HG02588 (cell line): ENCODE data around the gene RIIAD1.

Experiments used
- ATAC-seq: cut with Tn5 transposase; IDR thresholded peaks from one replicate; pipeline ENCODE4 v1.9.1; 2021; ENCODE audit warnings: mild to moderate bottlenecking, moderate library complexity; ENCODE audit not compliant: unreplicated experiment

Gene RIIAD1

GRCh38 chr1:151710187-151710840, 11.0 kb upstream of the RIIAD1 start:
- no peak for ATAC-seq

GRCh38 chr1:151711044-151711800, 10.1 kb upstream of the RIIAD1 start:
- ATAC-seq: no peak

GRCh38 chr1:151711951-151712350, 9.4 kb upstream of the RIIAD1 start:
- no peak for ATAC-seq

- no peak for ATAC-seq
Observed at GRCh38 chr1:151713044-151713443, 8.3 kb upstream of the RIIAD1 start.

- ATAC-seq: no peak
Observed at GRCh38 chr1:151713874-151714273, 7.4 kb upstream of the RIIAD1 start.

GRCh38 chr1:151714820-151715725, 6.2 kb upstream of the RIIAD1 start:
- no peak for ATAC-seq

- ATAC-seq: no peak
Observed at GRCh38 chr1:151715726-151716404, 5.5 kb upstream of the RIIAD1 start.

GRCh38 chr1:151716405-151716762, 4.9 kb upstream of the RIIAD1 start:
- ATAC-seq: no peak

GRCh38 chr1:151716771-151717631, 4.3 kb upstream of the RIIAD1 start, which contains the start of gene CELF3:
Gene CELF3 (minus strand): TSS chr1:151716803. CDS start chr1:151716020, 783 bp downstream.
- ATAC-seq: no peak

- no peak for ATAC-seq
Observed at GRCh38 chr1:151718011-151718431, 3.3 kb upstream of the RIIAD1 start.

- ATAC-seq: no peak
Observed at GRCh38 chr1:151718666-151719065, 2.7 kb upstream of the RIIAD1 start.

- ATAC-seq: no peak
Observed at GRCh38 chr1:151720125-151720524, 1.2 kb upstream of the RIIAD1 start.

- no peak for ATAC-seq
Observed at GRCh38 chr1:151720554-151720953, 768 bp upstream of the RIIAD1 start.

- no peak for ATAC-seq
Observed at GRCh38 chr1:151721788-151722510, 627 bp downstream of the RIIAD1 start.

- no peak for ATAC-seq
Observed at GRCh38 chr1:151723726-151724370, 2.5 kb downstream of the RIIAD1 start.

- no peak for ATAC-seq
Observed at GRCh38 chr1:151728151-151729054, 7.1 kb downstream of the RIIAD1 start.

- no peak for ATAC-seq
Observed at GRCh38 chr1:151729157-151729965, 8.0 kb downstream of the RIIAD1 start.
